RWPE1 (cell line): ENCODE data around the gene NKX2-2.
A peak's percentile ranks its signal among the peaks of the same experiment; 100 is the strongest.

Source experiments
- CTCF ChIA-PET: fragments of 350-600 bp; sonication (Branson Sonifier 250); formaldehyde crosslinking; extraction: SDS; loops from one replicate; lab custom pipeline; 2021; lab: Yijun Ruan, JAX
- POLR2A ChIA-PET: fragments of 400-600 bp; formaldehyde crosslinking; extraction: SDS; loops from one replicate; lab custom pipeline; 2020; ENCODE audit warnings: antibody characterized with exemption; ENCODE audit not compliant: low non-redundant PET; lab: Yijun Ruan, JAX
- DNase-seq: peaks from one replicate; pipeline ENCODE4 v3.0.0; 2012; ENCODE audit warnings: low spot score
- H3K27ac ChIP-seq: fragments of 450-650 bp; 2 replicates; pipeline ENCODE4 v1.5.1; 2017
- TF ChIP-seq, protein P1 (sequence below): fragments of 450-650 bp; conservative IDR thresholded peaks from 2 replicates; pipeline ENCODE4 v1.5.1; 2017; ENCODE audit warnings: low read depth, mild to moderate bottlenecking

Gene NKX2-2

DNA sequence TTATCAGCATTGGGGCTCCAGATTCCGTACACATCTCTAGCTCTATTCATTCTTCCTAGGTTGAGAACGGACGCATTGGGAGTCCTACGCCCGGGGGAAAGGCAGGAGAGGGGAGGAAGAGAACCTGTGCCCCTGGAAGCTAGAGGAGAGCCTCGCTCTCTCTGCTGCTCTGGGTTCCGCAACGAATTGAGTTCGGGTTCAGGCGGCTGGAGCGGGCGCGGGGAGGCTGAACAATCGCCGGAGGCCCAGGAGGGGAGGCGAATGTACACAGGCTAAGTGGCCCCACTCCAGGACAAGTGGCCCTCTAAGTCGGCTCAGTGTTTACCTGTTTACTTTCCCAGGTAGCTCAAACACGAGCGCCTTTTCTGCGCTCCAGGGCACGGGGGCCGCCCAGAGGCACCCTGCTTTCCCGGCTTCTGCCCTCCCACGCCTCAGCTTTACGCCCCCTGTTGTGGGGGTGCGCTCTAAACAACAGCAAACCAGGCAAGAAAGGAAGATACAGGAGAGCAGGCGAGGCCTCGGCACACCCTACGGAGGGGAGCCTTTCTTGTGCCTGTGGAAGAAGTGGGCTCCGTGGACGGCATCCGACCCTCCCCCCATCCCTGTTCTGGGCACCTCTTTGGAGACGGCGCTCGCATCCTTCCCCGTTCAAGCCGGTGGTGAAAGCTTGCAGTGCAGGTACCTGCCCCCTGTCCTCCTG lies 4.6 kb upstream of the NKX2-2 start:
- TF ChIP-seq, protein P1, sequence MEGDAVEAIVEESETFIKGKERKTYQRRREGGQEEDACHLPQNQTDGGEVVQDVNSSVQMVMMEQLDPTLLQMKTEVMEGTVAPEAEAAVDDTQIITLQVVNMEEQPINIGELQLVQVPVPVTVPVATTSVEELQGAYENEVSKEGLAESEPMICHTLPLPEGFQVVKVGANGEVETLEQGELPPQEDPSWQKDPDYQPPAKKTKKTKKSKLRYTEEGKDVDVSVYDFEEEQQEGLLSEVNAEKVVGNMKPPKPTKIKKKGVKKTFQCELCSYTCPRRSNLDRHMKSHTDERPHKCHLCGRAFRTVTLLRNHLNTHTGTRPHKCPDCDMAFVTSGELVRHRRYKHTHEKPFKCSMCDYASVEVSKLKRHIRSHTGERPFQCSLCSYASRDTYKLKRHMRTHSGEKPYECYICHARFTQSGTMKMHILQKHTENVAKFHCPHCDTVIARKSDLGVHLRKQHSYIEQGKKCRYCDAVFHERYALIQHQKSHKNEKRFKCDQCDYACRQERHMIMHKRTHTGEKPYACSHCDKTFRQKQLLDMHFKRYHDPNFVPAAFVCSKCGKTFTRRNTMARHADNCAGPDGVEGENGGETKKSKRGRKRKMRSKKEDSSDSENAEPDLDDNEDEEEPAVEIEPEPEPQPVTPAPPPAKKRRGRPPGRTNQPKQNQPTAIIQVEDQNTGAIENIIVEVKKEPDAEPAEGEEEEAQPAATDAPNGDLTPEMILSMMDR: no peak
- no peak overlapping the region for H3K27ac ChIP-seq
- ChIA-PET CTCF (interaction anchor here (1.2 to 1.5 kb wide), 2 partner anchors 11 to 282 kb away, joined by 3 to 4 read pairs; no protein-coding TSS in a partner anchor), POLR2A (no interaction called here)
- peak; percentile 41 for DNase-seq

DNA sequence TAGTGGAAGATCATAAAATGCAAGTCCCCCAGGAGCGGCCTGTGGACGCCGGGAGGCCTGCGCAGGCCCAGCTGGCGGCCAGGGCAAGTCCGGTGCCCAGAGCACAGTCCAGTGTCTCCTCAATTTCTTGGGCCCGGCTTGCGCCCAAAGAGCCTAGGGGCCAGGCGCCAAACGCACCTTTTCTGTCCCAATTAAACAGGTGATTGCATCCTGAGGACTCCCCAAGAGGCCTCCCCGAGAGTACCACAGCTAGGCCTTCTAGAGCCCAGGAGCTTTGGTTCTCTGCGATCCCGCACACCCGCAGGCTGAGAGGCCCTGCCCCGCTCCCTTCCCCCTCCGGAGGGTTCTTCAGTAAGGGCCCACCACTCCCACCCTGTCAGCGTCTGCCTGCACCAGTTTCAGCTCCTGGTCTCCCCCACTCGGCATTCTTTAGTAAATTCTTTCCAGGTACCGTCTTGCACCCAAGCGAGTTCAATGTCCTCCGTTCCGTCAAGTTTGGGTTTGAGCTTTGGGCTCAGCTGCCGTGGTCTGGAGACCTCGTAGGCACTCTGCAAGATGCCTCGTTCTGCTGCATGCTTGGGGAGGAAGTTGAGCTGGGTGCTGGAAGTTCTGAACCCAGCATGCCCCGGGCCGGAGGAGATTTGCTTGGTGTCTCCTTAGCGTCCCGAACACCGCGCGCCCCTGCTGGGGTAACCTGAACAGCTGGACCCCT lies 3.9 kb upstream of the NKX2-2 start:
- TF ChIP-seq, protein P1: no peak
- POLR2A ChIA-PET: no interaction called here
- H3K27ac ChIP-seq: no peak overlapping the region
- CTCF ChIA-PET: interaction anchor here (1.2 to 1.5 kb wide), 2 partner anchors 12 to 281 kb away, joined by 3 to 4 read pairs; no protein-coding TSS in a partner anchor
- no peak for DNase-seq

DNA sequence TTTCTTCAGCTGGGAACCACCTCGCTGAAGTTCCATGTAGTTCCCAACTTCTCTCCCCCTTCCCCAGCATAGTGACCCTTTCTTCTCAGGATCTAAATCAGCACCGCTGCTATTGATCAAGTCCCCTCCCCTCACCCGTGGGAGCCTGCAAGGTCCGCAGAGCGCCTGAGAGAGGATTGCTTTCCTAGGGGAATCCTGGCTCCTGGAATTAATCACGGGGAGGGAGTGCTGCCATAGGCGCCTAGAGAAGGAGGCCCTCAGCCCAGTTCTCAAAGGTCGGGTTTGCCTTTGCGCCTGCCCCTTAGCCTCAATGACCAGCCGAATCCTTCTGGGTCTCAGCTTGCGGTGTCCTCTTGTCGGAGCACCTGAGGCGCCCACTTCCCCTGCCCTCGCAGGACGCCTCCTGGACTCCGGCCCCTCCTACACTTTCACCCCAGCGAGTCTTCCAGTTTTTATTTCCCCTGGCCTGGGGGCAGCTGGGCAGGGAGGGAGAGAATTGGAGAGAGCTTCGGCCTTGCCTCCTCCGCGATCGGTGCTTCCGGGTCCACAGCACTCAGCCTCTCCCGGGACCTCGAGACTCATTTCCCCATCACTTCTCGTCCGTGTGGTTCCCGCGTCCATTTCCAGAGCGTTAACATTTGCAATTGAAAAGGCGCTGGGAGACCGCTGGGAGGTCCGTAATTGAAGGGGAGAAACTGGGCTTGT lies 3.1 kb upstream of the NKX2-2 start:
- no peak overlapping the region for H3K27ac ChIP-seq
- CTCF ChIA-PET: interaction anchor here (1.2 to 3.2 kb wide), 2 partner anchors 12 to 281 kb away, joined by 3 to 12 read pairs; no protein-coding TSS in a partner anchor
- POLR2A ChIA-PET: no interaction called here
- DNase-seq: no peak
- TF ChIP-seq, protein P1: no peak

DNA sequence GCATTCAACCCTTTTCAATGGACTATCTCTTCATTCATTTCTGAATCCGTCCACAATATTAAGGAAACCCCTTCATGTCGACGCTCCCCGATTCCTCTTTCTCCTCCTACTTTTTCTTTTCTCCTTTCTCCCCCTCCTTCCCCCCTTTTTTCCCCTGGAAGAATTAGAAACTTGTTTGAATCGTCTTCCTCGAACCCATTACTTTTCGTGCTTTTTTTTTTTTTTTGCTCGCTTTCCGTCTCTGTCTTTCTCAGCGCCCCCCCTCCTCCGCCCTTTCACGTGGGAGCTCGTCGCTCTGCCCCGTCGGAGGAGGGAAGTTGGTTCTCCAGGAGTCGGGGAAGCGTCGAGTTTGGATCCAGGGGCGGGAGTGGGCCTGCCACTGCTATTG lies 2.3 kb upstream of the NKX2-2 start:
- no peak overlapping the region for H3K27ac ChIP-seq
- DNase-seq: no peak
- ChIA-PET POLR2A (no interaction called here), CTCF (interaction anchor here (3.2 kb wide), 1 partner anchor 11 kb away, joined by 12 read pairs; no protein-coding TSS in a partner anchor)
- TF ChIP-seq, protein P1: no peak

DNA sequence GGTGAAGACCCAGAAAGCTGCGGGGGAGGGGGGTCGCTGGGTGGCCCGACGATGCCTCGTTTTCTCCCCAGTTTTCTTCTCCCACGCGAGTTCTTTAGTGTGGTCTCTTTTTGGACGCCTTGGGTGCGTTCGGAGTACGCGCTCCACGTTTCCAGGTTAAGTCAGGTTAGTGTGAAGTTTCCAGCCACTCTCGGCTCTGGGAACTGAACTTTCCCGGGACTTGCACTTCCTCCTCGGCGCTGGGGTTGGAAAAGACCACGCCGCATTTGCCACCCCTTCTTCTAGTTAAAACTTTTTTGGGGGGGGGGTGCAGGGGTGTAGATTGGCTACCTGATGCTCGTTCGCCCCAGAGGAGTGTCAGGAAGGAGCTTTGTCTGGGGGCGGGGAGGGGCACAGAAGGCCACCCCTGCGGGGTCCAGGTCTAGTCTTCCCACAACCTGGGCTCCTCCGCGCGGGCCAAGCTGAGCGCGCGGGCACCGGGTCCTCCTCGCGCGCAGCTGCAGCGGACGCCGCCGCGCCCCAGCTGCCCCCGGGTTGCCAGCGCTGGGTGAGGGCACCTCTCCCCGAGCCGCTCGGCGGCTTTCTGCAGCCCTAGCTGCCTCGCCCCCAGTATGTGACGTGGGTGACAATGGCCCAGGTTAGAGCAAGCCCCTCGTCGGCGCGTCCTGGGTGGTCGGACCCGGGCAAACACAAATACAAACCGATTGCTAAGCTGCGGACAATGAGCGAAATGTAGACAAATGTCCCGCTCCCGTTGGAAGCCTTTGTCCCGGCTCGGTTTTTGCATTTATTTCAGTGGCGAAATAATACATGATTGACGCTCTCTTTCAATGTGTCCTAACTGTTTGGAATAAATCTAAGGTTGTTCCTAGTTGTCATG lies 1.7 kb upstream of the NKX2-2 start:
- no peak for DNase-seq
- H3K27ac ChIP-seq: no peak overlapping the region
- TF ChIP-seq, protein P1: no peak
- POLR2A ChIA-PET: no interaction called here
- CTCF ChIA-PET: interaction anchor here (3.2 kb wide), 1 partner anchor 10 kb away, joined by 12 read pairs; no protein-coding TSS in a partner anchor
